ENCODE measurements around the gene RTN4IP1. TPM values are rescaled to one million over a fixed set of nuclear protein-coding genes. Genes with fewer than 3 reads are reported as not detected.
"Not testable (repeated sequence)": the region's sequence is repeated elsewhere in the genome, so short reads cannot be mapped to it uniquely, and the experiment has no call there.

RTN4IP1 gene
- total RNA-seq, 2 donors from 2014 or later, result 4.5 to 4.9 TPM

DNA sequence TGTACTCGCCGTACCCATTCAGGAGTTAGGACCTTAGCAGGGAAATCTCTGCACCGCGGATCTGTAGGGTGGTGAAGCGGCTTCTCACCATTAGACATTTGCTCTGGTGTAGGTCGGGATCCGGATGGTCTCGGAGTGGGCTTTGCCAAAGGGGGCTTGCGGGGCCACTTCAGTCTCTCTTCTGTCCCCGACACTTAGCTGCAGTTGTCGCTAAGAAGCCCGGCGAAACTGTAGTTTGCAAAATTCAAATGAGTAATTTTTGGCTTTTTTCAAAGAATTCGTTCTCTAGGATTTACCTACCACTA is 513 bp upstream of the RTN4IP1 start:
- Histone ChIP-seq H3K4me3 (peak overlapping the region; percentile 82 to 89), H3K4me1 (replicated peaks) (no peaks in the 10 kb centered on the region), H3K9me3 (no peaks in the 10 kb centered on the region), H3K27me3 (replicated peaks; ENCODE audit: insufficient read depth) (no peaks in the 10 kb centered on the region), H3K27ac (peak overlapping the region; percentile 69 to 75), H3K36me3 (no peaks in the 10 kb centered on the region)
- TF ChIP-seq POLR2A (IDR thresholded peaks at IDR 0.05), result no peak
- TF ChIP-seq, protein P1, sequence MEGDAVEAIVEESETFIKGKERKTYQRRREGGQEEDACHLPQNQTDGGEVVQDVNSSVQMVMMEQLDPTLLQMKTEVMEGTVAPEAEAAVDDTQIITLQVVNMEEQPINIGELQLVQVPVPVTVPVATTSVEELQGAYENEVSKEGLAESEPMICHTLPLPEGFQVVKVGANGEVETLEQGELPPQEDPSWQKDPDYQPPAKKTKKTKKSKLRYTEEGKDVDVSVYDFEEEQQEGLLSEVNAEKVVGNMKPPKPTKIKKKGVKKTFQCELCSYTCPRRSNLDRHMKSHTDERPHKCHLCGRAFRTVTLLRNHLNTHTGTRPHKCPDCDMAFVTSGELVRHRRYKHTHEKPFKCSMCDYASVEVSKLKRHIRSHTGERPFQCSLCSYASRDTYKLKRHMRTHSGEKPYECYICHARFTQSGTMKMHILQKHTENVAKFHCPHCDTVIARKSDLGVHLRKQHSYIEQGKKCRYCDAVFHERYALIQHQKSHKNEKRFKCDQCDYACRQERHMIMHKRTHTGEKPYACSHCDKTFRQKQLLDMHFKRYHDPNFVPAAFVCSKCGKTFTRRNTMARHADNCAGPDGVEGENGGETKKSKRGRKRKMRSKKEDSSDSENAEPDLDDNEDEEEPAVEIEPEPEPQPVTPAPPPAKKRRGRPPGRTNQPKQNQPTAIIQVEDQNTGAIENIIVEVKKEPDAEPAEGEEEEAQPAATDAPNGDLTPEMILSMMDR (IDR thresholded peaks at IDR 0.05), result no peak
- no peak for TF ChIP-seq POLR2AphosphoS5 (IDR thresholded peaks at IDR 0.05)
- WGBS, result under 1% methylated on average over 14 of the region's 14 CpGs
- no peak for DNase-seq (ENCODE audit: low spot score)
- intact Hi-C loops (cut with DNase I), result no loop called here

DNA sequence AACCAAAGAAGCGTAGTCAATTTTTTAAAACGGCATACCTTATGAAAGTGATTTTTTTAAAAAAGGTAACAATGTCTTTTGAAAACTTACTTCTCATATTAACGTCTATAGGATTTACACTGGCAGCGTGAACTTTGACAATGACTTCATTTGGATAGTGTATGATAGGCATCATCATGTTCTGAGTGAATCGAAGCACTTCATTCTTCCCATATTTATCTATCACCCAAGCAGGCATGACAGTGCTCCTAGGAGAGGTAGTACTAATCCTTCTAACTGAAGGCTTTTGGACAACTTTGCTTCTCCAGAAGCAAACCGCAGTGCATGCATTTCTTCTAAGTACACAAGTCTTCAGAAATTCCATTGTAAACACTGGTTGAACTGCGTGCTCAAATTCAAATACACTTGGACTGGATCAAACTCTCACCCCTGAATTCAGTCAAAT is 618 bp downstream of the RTN4IP1 start:
- Histone ChIP-seq H3K4me1 (replicated peaks) (no peaks in the 10 kb centered on the region), H3K4me3 (peak overlapping the region; percentile 82 to 89), H3K27ac (peak overlapping the region; percentile 69 to 75), H3K27me3 (replicated peaks; ENCODE audit: insufficient read depth) (no peaks in the 10 kb centered on the region), H3K36me3 (no peaks in the 10 kb centered on the region), H3K9me3 (no peaks in the 10 kb centered on the region)
- 23% methylated on average over 7 of the region's 7 CpGs for WGBS
- no peak for DNase-seq (ENCODE audit: low spot score)
- intact Hi-C loops (cut with DNase I), result no loop called here
- no peak for TF ChIP-seq POLR2AphosphoS5 (IDR thresholded peaks at IDR 0.05)
- TF ChIP-seq, protein P1 (IDR thresholded peaks at IDR 0.05), result no peak
- no peak for TF ChIP-seq POLR2A (IDR thresholded peaks at IDR 0.05)

GRCh38 chr6:106627760-106628159 is 1.5 kb downstream of the RTN4IP1 start:
- H3K36me3 ChIP-seq; H3K4me3 ChIP-seq; H3K27ac ChIP-seq; H3K4me1 ChIP-seq (replicated peaks); DNase-seq (ENCODE audit: low spot score); intact Hi-C loops (cut with DNase I); H3K9me3 ChIP-seq; H3K27me3 ChIP-seq (replicated peaks; ENCODE audit: insufficient read depth): not testable (repeated sequence)
- 87% methylated on average over 16 of the region's 16 CpGs for WGBS

DNA sequence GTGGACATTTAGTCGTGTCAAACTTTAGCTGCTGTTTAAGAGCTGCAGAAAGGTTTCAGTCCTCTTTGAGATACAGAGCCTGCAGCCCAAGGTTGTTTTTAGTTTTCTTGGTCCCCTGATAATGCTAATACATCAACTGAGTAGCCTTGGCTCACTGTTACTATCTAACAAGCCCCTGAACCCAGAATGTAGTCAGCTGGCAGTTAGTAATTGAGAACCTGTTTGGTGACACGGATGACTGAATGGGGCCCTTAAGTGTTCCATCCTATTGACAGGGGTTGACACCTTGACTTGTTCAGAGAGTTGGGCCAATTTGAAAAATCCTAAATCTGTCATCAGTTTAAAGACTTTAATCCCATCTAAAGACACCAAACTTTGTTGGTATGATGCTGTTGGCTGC is 2.8 kb downstream of the RTN4IP1 start:
- TF ChIP-seq, protein P1 (IDR thresholded peaks at IDR 0.05), result no peak
- TF ChIP-seq POLR2A (IDR thresholded peaks at IDR 0.05), result no peak
- no peak for TF ChIP-seq POLR2AphosphoS5 (IDR thresholded peaks at IDR 0.05)
- no peak overlapping the region for H3K27ac ChIP-seq
- no peaks in the 10 kb centered on the region for H3K4me1 ChIP-seq (replicated peaks)
- intact Hi-C loops (cut with DNase I), result no loop called here
- no peaks in the 10 kb centered on the region for H3K36me3 ChIP-seq
- no peak overlapping the region for H3K4me3 ChIP-seq
- H3K9me3 ChIP-seq, result no peaks in the 10 kb centered on the region
- H3K27me3 ChIP-seq (replicated peaks; ENCODE audit: insufficient read depth), result no peaks in the 10 kb centered on the region
- WGBS, result 18% methylated on average over 2 of the region's 2 CpGs
- DNase-seq (ENCODE audit: low spot score), result no peak

GRCh38 chr6:106623039-106623438 is 6.3 kb downstream of the RTN4IP1 start:
- intact Hi-C loops (cut with DNase I), result no loop called here
- Histone ChIP-seq H3K27ac (no peak overlapping the region), H3K4me1 (replicated peaks) (no peaks in the 10 kb centered on the region), H3K27me3 (replicated peaks; ENCODE audit: insufficient read depth) (no peaks in the 10 kb centered on the region), H3K36me3 (no peaks in the 10 kb centered on the region), H3K9me3 (no peaks in the 10 kb centered on the region), H3K4me3 (no peak overlapping the region)
- WGBS, result 90% methylated on average over 1 of the region's 1 CpG
- no peak for DNase-seq (ENCODE audit: low spot score)
- TF ChIP-seq POLR2AphosphoS5 (IDR thresholded peaks at IDR 0.05), result no peak

GRCh38 chr6:106622412-106622811 is 6.9 kb downstream of the RTN4IP1 start:
- intact Hi-C loops (cut with DNase I), result no loop called here
- TF ChIP-seq, protein P1 (IDR thresholded peaks at IDR 0.05), result no peak
- TF ChIP-seq POLR2AphosphoS5 (IDR thresholded peaks at IDR 0.05), result no peak
- no peak for TF ChIP-seq POLR2A (IDR thresholded peaks at IDR 0.05)

More at GRCh38 chr6:106622412-106622811, 6.9 kb downstream of the RTN4IP1 start:
- H3K4me3 ChIP-seq, result no peak overlapping the region
- no peaks in the 10 kb centered on the region for H3K9me3 ChIP-seq
- WGBS, result 92% methylated on average over 8 of the region's 8 CpGs
- no peak overlapping the region for H3K27ac ChIP-seq
- H3K27me3 ChIP-seq (replicated peaks; ENCODE audit: insufficient read depth), result no peaks in the 10 kb centered on the region
- no peaks in the 10 kb centered on the region for H3K36me3 ChIP-seq
- H3K4me1 ChIP-seq (replicated peaks), result no peaks in the 10 kb centered on the region
- no peak for DNase-seq (ENCODE audit: low spot score)

Measured in prostate gland (tissue), 2 donors.